ENCODE results near the gene SLC39A12.

Gene SLC39A12

GRCh38 chr10:18085855-18086254 lies 134.1 kb downstream of the SLC39A12 start:
- H3K9me3 ChIP-seq (ENCODE audit: control insufficient read depth in 1 of 2, low read length in 2 of 2): no peaks in the 10 kb centered on the region
- no peaks in the 10 kb centered on the region for H3K27me3 ChIP-seq (ENCODE audit: control insufficient read depth in 1 of 2, insufficient read depth in 2 of 2, low read length in 2 of 2)
- no peaks in the 10 kb centered on the region for H3K4me1 ChIP-seq (ENCODE audit: control insufficient read depth in 1 of 2, insufficient read depth in 2 of 2, low read length in 2 of 2)
- no peak overlapping the region for H3K27ac ChIP-seq (ENCODE audit: low read depth, low read length)
- no peaks in the 10 kb centered on the region for H3K36me3 ChIP-seq (ENCODE audit: control insufficient read depth in 1 of 2, insufficient read depth in 2 of 2, low read length in 2 of 2)
- no peak overlapping the region for H3K4me3 ChIP-seq (ENCODE audit: low read depth in 1 of 2, low read length in 2 of 2)
- H3K9ac ChIP-seq (ENCODE audit: low read depth in 1 of 2, low read length in 2 of 2): no peak overlapping the region

- H3K9ac ChIP-seq (ENCODE audit: low read depth in 1 of 2, low read length in 2 of 2): no peak overlapping the region
- no peaks in the 10 kb centered on the region for H3K36me3 ChIP-seq (ENCODE audit: control insufficient read depth in 1 of 2, insufficient read depth in 2 of 2, low read length in 2 of 2)
- no peaks in the 10 kb centered on the region for H3K4me1 ChIP-seq (ENCODE audit: control insufficient read depth in 1 of 2, insufficient read depth in 2 of 2, low read length in 2 of 2)
- no peaks in the 10 kb centered on the region for H3K27me3 ChIP-seq (ENCODE audit: control insufficient read depth in 1 of 2, insufficient read depth in 2 of 2, low read length in 2 of 2)
- no peaks in the 10 kb centered on the region for H3K9me3 ChIP-seq (ENCODE audit: control insufficient read depth in 1 of 2, low read length in 2 of 2)
- H3K27ac ChIP-seq (ENCODE audit: low read depth, low read length): no peak overlapping the region
- no peak overlapping the region for H3K4me3 ChIP-seq (ENCODE audit: low read depth in 1 of 2, low read length in 2 of 2)
These were observed 135.0 kb downstream of the SLC39A12 start for GRCh38 chr10:18086746-18087145.

GRCh38 chr10:18087355-18087754 lies 135.6 kb downstream of the SLC39A12 start:
- Histone ChIP-seq H3K27ac (ENCODE audit: low read depth, low read length) (no peak overlapping the region), H3K4me1 (ENCODE audit: control insufficient read depth in 1 of 2, insufficient read depth in 2 of 2, low read length in 2 of 2) (no peaks in the 10 kb centered on the region), H3K4me3 (ENCODE audit: low read depth in 1 of 2, low read length in 2 of 2) (no peak overlapping the region), H3K27me3 (ENCODE audit: control insufficient read depth in 1 of 2, insufficient read depth in 2 of 2, low read length in 2 of 2) (no peaks in the 10 kb centered on the region), H3K9ac (ENCODE audit: low read depth in 1 of 2, low read length in 2 of 2) (no peak overlapping the region), H3K36me3 (ENCODE audit: control insufficient read depth in 1 of 2, insufficient read depth in 2 of 2, low read length in 2 of 2) (no peaks in the 10 kb centered on the region), H3K9me3 (ENCODE audit: control insufficient read depth in 1 of 2, low read length in 2 of 2) (no peaks in the 10 kb centered on the region)

Data from duodenal mucosa (tissue), 2 donors.